ENCODE data around the gene MUC6. TPM values are rescaled to one million over a fixed set of nuclear protein-coding genes. Genes with fewer than 3 reads are reported as not detected.

The MUC6 gene
- total and polyA plus RNA-seq, 2 donors (not counting 3 experiments of a cell fraction or from before 2014, with no cell fraction given), result not detected

- CTCF ChIA-PET, result no interaction called here
- BruUV-seq (replicated peaks), result no TSS peak
- Histone ChIP-seq H3K4me3 (replicated peaks in 1 of 3; ENCODE audit: insufficient read depth in 1 of 3, low read depth in 1 of 3, low read length in 3 of 3) (no peak overlapping the region), H2AFZ (ENCODE audit: low read depth, low read length) (no peak overlapping the region), H3K9me3 (replicated peaks; ENCODE audit: control insufficient read depth, insufficient read depth, low read length) (no peaks in the 10 kb centered on the region), H3K36me3 (ENCODE audit: control insufficient read depth in 2 of 2, extremely low read depth in 1 of 2, insufficient read depth in 2 of 2, low read length in 2 of 2) (peaks cover 3 to 27% of the 10 kb centered on the region in 2 experiments), H3K4me2 (ENCODE audit: insufficient read depth, low read length) (no peak overlapping the region), H3K4me1 (ENCODE audit: control insufficient read depth, extremely low read depth, insufficient read depth, low read length) (no peaks in the 10 kb centered on the region), H3K9ac (replicated peaks; ENCODE audit: extremely low read depth, insufficient read depth, low read length) (no peak overlapping the region), H3K9me1 (replicated peaks; ENCODE audit: control insufficient read depth, extremely low read depth, insufficient read depth, low read length) (no peaks in the 10 kb centered on the region), H4K20me1 (replicated peaks; ENCODE audit: control insufficient read depth, extremely low read depth, insufficient read depth, low read length) (no peaks in the 10 kb centered on the region), H3K27ac (ENCODE audit: insufficient read depth, low read depth, low read length) (no peak overlapping the region), H3K27me3 (ENCODE audit: control insufficient read depth in 2 of 2, insufficient read depth in 2 of 2, low read length in 2 of 2) (no peaks in the 10 kb centered on the region), H3K79me2 (ENCODE audit: control insufficient read depth, insufficient read depth, low read length) (peaks cover 9% of the 10 kb centered on the region)
- DNase-seq (ENCODE audit: low read depth, low spot score), result no peak
- dilution Hi-C loops (cut with MboI; ENCODE audit: extremely low pct_ligation_motif_present, low sequenced_read_pairs), result no loop called here
- TF ChIP-seq GATA2 (IDR thresholded peaks at IDR 0.05; ENCODE audit: insufficient read depth, insufficient read length, low read depth, low read length) (no peak), EZH2 (IDR thresholded peaks at IDR 0.05; ENCODE audit: borderline replicate concordance, low read depth, low read length, severe bottlenecking) (no peak), POLR2A (IDR thresholded peaks at IDR 0.05; ENCODE audit: low read depth, low read length) (no peak), FOS (IDR thresholded peaks at IDR 0.05; ENCODE audit: borderline replicate concordance, insufficient read depth, low read length) (no peak), MAX (IDR thresholded peaks at IDR 0.05; ENCODE audit: insufficient read depth, insufficient read length) (no peak), MYC (IDR thresholded peaks at IDR 0.05; ENCODE audit: low read depth, low read length) (no peak), JUN (IDR thresholded peaks at IDR 0.05; ENCODE audit: borderline replicate concordance, insufficient read depth, insufficient read length, low read depth) (no peak), CTCF (IDR thresholded peaks at IDR 0.05; ENCODE audit: extremely low read depth in 1 of 2, insufficient read depth in 1 of 2, low read depth in 1 of 2, low read length in 2 of 2) (no peak), POLR2AphosphoS5 (IDR thresholded peaks at IDR 0.05; ENCODE audit: insufficient read depth, low read depth, low read length) (no peak)
- POLR2A ChIA-PET, result no interaction called here
- intact Hi-C loops (cut with micrococcal nuclease), result no loop called here
- no peak for FAIRE-seq
These were observed 68.3 kb downstream of the MUC6 start for GRCh38 chr11:967995-968751.
